Measurements from ENCODE around the gene PDZK1IP1. TPM values are rescaled to one million over a fixed set of nuclear protein-coding genes. Genes with fewer than 3 reads are reported as not detected.

Gene PDZK1IP1
- total RNA-seq, 4 donors from 2014 or later: 36.8 to 201 (median 153) TPM

DNA sequence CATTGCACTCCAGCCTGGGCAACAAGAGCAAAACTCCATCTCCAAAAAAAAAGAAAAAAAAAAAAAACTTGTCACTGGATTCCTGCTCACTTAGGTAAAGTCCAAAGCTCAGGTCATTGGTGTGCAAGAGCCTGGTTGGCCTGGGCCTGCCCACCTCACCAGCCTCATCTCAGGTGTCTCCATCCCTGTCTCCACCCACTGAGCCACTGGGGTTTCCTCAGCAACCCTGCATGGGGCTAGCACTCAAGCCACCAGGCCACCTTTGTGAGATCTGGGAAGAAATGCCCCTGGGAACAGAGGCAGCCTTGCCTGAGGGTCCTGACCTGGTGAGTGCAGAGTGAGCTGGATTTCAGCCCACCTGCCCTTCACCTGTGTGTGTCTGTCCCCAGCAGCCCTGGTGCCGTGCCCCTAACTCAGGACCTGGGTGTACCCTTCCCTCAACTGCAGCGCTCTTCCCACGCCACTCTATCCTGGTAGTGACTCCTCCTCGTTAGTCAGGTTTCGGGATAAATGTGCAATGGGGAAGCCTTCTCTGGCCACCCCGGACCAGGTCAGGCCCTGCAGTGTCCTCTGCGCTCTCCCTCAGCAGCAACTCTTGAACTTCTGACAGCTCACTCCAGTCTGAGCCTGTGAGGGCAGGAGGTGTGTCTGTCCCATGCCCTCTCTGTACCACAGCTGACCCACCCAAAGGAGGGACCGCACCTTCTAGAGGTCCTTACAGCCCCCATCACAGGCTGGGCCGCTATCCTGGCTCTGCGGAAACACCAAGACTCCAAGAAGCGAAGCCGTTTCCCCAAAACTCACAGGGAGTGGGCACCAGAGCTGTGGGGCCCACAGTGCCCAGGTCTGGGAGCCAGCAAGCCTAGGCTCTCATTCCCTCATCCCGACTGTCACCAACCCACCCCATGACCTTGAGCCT lies 3.3 kb downstream of the PDZK1IP1 start:
- Histone ChIP-seq H3K36me3 (no peaks in the 10 kb centered on the region), H3K4me1 (peaks cover 31% of the 10 kb centered on the region), H3K27ac (no peak overlapping the region), H3K27me3 (peaks cover 7% of the 10 kb centered on the region), H3K4me3 (no peak overlapping the region), H3K9me3 (no peaks in the 10 kb centered on the region)
- no peak for DNase-seq (ENCODE audit: low spot score in 2 of 2)
- no peak for TF ChIP-seq POLR2A (IDR thresholded peaks at IDR 0.05)
- no peak for TF ChIP-seq POLR2AphosphoS5 (IDR thresholded peaks at IDR 0.05)
- TF ChIP-seq, protein P1, sequence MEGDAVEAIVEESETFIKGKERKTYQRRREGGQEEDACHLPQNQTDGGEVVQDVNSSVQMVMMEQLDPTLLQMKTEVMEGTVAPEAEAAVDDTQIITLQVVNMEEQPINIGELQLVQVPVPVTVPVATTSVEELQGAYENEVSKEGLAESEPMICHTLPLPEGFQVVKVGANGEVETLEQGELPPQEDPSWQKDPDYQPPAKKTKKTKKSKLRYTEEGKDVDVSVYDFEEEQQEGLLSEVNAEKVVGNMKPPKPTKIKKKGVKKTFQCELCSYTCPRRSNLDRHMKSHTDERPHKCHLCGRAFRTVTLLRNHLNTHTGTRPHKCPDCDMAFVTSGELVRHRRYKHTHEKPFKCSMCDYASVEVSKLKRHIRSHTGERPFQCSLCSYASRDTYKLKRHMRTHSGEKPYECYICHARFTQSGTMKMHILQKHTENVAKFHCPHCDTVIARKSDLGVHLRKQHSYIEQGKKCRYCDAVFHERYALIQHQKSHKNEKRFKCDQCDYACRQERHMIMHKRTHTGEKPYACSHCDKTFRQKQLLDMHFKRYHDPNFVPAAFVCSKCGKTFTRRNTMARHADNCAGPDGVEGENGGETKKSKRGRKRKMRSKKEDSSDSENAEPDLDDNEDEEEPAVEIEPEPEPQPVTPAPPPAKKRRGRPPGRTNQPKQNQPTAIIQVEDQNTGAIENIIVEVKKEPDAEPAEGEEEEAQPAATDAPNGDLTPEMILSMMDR (IDR thresholded peaks at IDR 0.05): no peak
- TF ChIP-seq EP300 (IDR thresholded peaks at IDR 0.05): no peak
- 92% methylated on average over 12 of the region's 13 CpGs for WGBS

DNA sequence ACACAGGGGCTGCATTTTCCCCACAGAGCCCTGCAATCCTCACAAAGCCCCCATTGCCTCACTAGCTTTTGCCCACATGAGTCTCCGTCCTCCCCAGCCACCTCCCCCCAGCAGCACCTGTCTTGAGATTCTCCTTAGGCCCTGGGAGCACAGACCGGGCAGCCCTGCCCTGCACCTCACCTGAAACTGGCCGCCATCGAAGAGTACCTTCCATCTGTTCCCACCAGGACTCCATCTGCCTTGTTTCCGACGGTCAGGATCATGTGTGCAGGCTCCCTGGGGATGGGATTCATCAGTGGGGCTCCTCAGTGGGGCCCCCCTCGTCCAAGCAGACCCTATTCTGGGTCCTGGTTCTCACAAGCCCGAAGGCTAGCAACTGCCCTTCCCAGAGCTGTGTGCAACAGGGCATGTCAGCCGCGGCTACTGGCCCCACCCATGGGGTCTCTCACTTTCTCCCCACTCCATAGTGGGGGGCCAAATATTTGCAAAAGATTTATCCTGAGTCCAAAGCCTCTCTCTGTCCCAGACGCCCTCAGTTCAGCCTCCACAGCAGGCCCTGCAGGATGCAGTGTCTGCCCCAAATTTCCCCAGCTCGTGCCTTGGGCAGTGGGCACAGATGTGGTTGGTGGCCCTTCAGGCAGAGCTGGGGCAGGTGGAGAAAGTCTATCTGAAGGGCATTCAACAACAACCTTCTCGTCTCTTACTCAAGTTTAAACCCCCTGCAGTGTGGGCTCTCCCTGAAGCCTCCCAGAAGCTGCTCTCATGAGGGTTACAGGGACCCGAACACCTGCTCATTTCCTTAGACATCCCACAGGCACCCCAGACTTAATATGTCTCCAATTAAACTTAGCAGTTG lies 4.8 kb downstream of the PDZK1IP1 start:
- no peaks in the 10 kb centered on the region for H3K9me3 ChIP-seq
- H3K27ac ChIP-seq: no peak overlapping the region
- no peak overlapping the region for H3K4me3 ChIP-seq
- no peaks in the 10 kb centered on the region for H3K36me3 ChIP-seq
- TF ChIP-seq POLR2A (IDR thresholded peaks at IDR 0.05) (no peak), POLR2AphosphoS5 (IDR thresholded peaks at IDR 0.05) (no peak)
- TF ChIP-seq, protein P1 (IDR thresholded peaks at IDR 0.05): no peak
- H3K4me1 ChIP-seq: peaks cover 22% of the 10 kb centered on the region
- H3K27me3 ChIP-seq: peaks cover 7% of the 10 kb centered on the region
- WGBS: 85% methylated on average over 14 of the region's 14 CpGs
- no peak for DNase-seq (ENCODE audit: low spot score in 2 of 2)

DNA sequence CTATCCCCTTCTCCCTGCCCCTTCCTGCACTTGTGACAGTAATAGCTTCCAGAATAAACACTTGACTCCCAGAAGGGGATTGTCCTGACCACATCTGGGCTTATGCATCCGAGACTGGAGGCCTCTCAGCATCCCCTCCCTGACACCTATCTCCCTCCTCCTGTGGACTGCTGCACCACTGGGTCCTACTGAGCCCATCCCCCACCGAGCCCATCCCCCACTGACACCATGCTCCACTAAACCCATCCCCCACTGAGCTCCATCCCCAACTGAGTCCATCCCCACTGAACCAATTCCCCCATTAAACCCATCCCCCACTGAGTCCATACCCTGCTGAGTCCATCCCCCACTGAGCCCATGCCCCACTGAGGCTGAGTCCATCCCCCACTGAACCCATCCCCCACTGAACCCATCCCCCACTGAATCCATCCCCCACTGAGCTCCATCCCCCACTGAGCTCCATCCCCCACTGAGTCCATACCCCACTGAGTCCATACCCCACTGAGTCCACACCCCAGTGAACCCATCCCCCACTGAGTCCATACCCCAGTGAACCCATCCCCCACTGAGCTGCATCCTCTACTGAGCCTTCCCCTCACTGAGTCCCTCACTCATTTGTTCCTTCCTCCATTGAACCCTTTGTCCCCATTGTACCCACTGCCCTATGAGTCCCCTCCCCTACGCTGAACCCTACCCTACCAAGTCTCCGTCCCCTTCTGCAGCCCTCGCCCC lies 5.6 kb downstream of the PDZK1IP1 start:
- DNase-seq (ENCODE audit: low spot score in 2 of 2): no peak
- H3K4me1 ChIP-seq: peaks cover 24% of the 10 kb centered on the region
- 81% methylated on average over 5 of the region's 5 CpGs for WGBS

DNA sequence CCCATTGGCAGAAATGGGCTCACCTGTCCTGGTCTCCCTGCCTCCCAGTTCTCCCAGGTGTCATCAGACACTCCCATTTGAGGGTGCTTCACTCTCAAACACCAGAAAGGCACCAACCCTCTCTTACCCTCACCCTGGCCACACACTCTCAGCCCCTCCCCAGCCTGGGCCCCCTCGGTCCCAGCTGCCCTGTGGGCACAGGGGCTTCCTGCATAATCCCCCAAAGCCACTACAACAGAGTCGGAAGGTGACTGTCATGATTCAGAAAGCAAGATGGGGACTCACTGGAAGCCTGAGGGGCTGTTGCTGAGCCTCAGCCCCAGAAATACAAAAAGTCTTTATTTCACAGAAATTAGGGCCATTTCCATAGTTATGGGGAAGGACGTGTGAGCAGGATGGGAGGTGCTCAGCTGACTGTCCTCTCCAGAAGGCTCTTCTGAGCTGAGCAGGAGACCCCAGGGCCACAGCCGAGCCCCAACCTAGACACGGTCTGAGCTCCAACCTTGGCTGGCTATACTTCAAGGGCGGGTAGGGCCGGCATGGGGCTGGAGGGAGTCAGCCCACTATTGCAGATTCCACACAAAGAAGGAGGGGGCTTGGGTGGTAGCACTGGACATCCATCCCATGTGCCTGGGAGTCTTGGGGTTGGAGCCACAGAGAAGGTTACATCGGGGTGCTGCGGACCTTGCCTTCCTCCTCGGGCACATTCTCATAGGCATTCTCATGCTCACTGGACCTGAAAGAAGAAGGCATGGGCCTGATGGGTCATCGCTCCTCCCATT lies 6.3 kb downstream of the PDZK1IP1 start:
- no peak overlapping the region for H3K4me3 ChIP-seq
- H3K36me3 ChIP-seq: no peaks in the 10 kb centered on the region
- DNase-seq (ENCODE audit: low spot score in 2 of 2): no peak
- H3K27me3 ChIP-seq: peaks cover 7% of the 10 kb centered on the region
- H3K9me3 ChIP-seq: no peaks in the 10 kb centered on the region
- H3K27ac ChIP-seq: no peak overlapping the region
- TF ChIP-seq POLR2A (IDR thresholded peaks at IDR 0.05) (no peak), POLR2AphosphoS5 (IDR thresholded peaks at IDR 0.05) (no peak), EP300 (IDR thresholded peaks at IDR 0.05) (no peak)
- TF ChIP-seq, protein P1 (IDR thresholded peaks at IDR 0.05): no peak
- H3K4me1 ChIP-seq: peaks cover 18% of the 10 kb centered on the region
- 75% methylated on average over 9 of the region's 11 CpGs for WGBS

More for the DNA sequence above, 5.6 kb downstream of the PDZK1IP1 start:
- Histone ChIP-seq H3K27me3 (peaks cover 7% of the 10 kb centered on the region), H3K27ac (no peak overlapping the region), H3K4me3 (no peak overlapping the region), H3K36me3 (no peaks in the 10 kb centered on the region), H3K9me3 (no peaks in the 10 kb centered on the region)
- TF ChIP-seq POLR2A (IDR thresholded peaks at IDR 0.05): no peak
- no peak for TF ChIP-seq POLR2AphosphoS5 (IDR thresholded peaks at IDR 0.05)
- no peak for TF ChIP-seq EP300 (IDR thresholded peaks at IDR 0.05)
- TF ChIP-seq, protein P1 (IDR thresholded peaks at IDR 0.05): no peak
